ENCODE results near the gene RIC3.

- TF ChIP-seq EP300 (IDR thresholded peaks at IDR 0.05) (peak in 1 of 2 donors; percentile 44), CTCF (IDR thresholded peaks at IDR 0.05) (no peak)
These were observed 105.5 kb downstream of the RIC3 start for GRCh38 chr11:8063324-8063723.

Data from tibial nerve (tissue), 4 donors.